Retinal pigment epithelial cell (primary cell): ENCODE measurements around the gene SLBP.

ENCODE experiments used
- DNase-seq: peaks from one replicate; pipeline ENCODE4 v3.0.0-alpha.2; 2010; ENCODE audit warnings: low read depth
- H3K4me3 ChIP-seq: 2 replicates; pipeline ENCODE4 v1.5.1; 2011; ENCODE audit warnings: mild to moderate bottlenecking, low read length, control low read depth, moderate library complexity
- CTCF ChIP-seq: conservative IDR thresholded peaks from 2 replicates; pipeline ENCODE4 v1.5.1; 2011; ENCODE audit warnings: low read depth, low read length, control low read depth, inconsistent platforms

The SLBP gene

GRCh38 chr4:1663549-1663948, 48.6 kb downstream of the SLBP start:
- H3K4me3 ChIP-seq, result no peak overlapping the region
- no peak for TF ChIP-seq CTCF
- DNase-seq, result no peak

- DNase-seq, result no peak
- no peak for TF ChIP-seq CTCF
- H3K4me3 ChIP-seq, result no peak overlapping the region
Observed at GRCh38 chr4:1661695-1662094, 50.4 kb downstream of the SLBP start.

DNA sequence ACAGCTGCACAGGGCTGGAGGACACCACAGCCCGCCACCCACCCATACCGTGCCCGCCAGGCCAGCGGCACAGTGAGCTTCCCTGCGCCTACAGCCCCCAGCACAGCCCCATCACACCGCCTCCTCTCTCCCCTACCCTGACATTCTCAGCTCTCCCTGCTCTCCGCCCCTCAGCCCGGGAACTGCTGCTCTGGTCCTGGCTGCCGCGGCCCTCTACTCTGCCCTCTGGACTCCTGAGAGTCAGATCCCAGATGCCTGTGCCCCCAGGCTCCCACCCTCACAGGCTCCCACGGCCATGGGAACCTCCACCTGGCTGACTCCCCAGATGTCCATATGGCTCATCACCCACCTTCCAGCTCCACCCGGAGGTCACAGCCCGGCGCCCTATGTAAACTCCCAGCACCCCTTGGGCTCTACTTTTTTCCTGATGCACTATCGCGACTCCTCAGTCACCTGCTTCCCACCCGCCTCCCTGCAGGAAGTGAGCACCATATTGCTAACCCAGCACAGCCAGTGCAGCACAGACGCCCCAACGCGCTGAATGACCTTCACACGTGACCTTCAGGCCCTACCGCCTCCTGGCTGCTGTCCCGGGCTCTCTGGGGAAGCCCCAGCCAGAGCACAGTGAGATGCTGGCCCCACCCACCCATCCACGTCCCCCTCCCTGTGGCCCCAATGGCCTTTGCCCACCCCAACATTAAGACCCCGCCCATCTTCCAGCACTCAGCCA, 51.0 kb downstream of the SLBP start:
- TF ChIP-seq CTCF, result no peak
- no peak for DNase-seq
- H3K4me3 ChIP-seq, result no peak overlapping the region

DNA sequence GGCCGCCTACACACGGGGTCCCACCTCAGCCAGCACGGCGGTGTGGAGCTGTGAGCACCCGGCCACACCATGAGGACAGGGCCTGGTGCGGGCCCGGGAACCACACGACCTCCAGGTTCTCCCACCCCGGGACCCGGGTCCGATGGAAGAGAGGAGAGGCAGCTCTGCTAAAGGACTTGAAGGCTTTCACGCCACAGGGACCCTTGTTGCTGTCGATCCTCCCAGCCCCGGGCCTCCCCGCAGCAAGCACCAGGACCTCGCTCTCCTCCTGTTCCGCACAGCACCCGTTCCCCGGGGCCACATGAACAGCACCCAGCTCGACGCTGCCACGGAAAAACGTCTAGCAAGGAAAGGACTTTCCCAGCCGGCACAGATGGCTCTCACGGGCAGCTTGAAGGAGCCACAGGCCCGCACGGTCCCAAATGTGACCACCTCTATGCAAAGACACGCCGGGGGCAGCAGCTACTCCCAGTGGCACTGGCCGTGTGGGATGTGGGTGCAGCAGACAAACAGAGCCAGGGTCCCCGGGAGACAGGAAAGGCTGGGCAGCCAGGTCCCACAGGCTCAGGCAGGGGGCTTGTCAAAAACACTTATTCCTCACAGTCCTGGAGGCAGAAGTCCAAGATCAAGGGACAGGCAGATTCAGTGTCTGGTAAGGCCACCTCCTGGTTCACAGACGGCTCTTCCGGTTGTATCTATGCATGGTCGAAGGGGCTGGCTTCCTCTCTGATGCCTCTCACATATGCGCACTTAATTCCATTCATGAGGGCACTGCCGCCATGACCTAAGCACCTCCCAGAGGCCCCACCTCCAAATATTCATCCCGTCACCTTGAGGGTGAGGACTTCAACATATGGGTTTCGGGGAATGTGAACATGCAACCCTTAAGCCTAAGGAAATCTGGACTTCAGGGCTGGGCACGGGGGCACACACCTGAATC, 52.7 kb downstream of the SLBP start:
- TF ChIP-seq CTCF, result no peak
- DNase-seq, result no peak
- no peak overlapping the region for H3K4me3 ChIP-seq

DNA sequence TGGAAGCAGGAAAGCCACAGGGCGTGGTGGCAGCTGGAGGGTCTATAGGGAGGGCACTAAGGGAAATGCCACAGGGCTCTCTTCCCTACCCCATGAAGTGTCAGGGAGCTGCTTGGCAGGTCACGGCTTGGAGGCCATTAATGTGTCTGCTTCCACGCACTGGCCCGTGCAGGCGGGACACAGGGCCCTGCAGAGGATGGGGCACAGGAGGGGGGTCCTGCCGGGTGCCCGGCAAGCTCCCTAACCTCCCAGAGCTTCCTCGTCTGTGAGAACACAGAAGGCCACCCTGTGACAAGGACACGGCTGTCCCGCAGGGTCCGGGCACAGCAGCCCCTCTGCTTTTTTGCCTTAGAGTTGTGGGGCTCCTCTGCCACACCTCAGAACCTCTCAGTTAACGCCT, 53.5 kb downstream of the SLBP start:
- no peak overlapping the region for H3K4me3 ChIP-seq
- no peak for DNase-seq
- no peak for TF ChIP-seq CTCF

- DNase-seq, result no peak
- H3K4me3 ChIP-seq, result no peak overlapping the region
- TF ChIP-seq CTCF, result no peak
Observed at GRCh38 chr4:1658146-1658545, 54.0 kb downstream of the SLBP start.
